ENCODE data around the gene DPEP2.

- peak; percentile 94 for TF ChIP-seq CTCF (IDR thresholded peaks at IDR 0.05; ENCODE audit: low read depth, low read length, poor library complexity, severe bottlenecking)
- no peak for TF ChIP-seq EZH2phosphoT487 (IDR thresholded peaks at IDR 0.05; ENCODE audit: borderline replicate concordance, low read length)
These were observed 57.1 kb downstream of the DPEP2 start for GRCh38 chr16:67942200-67942509.

All from DOHH2 (cell line).